Caco-2 (cell line): ENCODE data around the gene WBP4. TPM values are rescaled to one million over a fixed set of nuclear protein-coding genes. Genes with fewer than 3 reads are reported as not detected.
"Not testable (repeated sequence)": the region's sequence is repeated elsewhere in the genome, so short reads cannot be mapped to it uniquely, and the experiment has no call there.

Source experiments
- BruUV-seq: library from RNA; stranded (reverse); fragments of 400-500 nt; replicated peaks from 2 replicates; lab custom pipeline; 2021; lab: Mats Ljungman, UMichigan
- CTCF ChIA-PET: fragments of 300-600 bp; sonication (Branson Sonifier 250); formaldehyde crosslinking; loops from one replicate; lab custom pipeline; 2022; ENCODE audit warnings: antibody characterized with exemption; lab: Charles Lee
- POLR2A ChIA-PET: fragments of 300-600 bp; sonication (Branson Sonifier 250); formaldehyde crosslinking; loops from one replicate; lab custom pipeline; 2022; ENCODE audit warnings: antibody characterized with exemption; lab: Charles Lee
- DNase-seq, 2 experiments: peaks; one replicate each; pipeline versions ENCODE4 v3.0.0 to v3.0.0-alpha.2; 2020 to 2022
- H3K27me3 ChIP-seq: replicated peaks from 2 replicates; pipeline ENCODE4 v1.6.0; 2011; ENCODE audit warnings: low read length; ENCODE audit not compliant: control insufficient read depth, insufficient read depth
- H3K36me3 ChIP-seq: 2 replicates; pipeline ENCODE4 v1.5.1; 2011; ENCODE audit warnings: low read length; ENCODE audit not compliant: control insufficient read depth, insufficient read depth
- H3K4me1 ChIP-seq: fragments of 250-450 bp; sonication (Bioruptor Pico); 2 replicates; pipeline ENCODE4 v1.5.1; 2020; ENCODE audit warnings: mild to moderate bottlenecking
- H3K4me3 ChIP-seq: 2 replicates; pipeline ENCODE4 v1.5.1; 2011; ENCODE audit warnings: low read depth, mild to moderate bottlenecking, control low read depth, low read length
- H3K9me3 ChIP-seq: fragments of 250-450 bp; sonication (Bioruptor Pico); 2 replicates; pipeline ENCODE4 v1.5.1; 2020; ENCODE audit warnings: mild to moderate bottlenecking, moderate library complexity
- H3K27ac Mint-ChIP-seq: one replicate; pipeline ENCODE4 v1.8.0; 2022; ENCODE audit warnings: mixed read lengths; ENCODE audit not compliant: unreplicated experiment
- H3K27me3 Mint-ChIP-seq: one replicate; pipeline ENCODE4 v1.8.0; 2022; ENCODE audit warnings: mixed read lengths; ENCODE audit not compliant: insufficient read depth, unreplicated experiment
- H3K36me3 Mint-ChIP-seq: one replicate; pipeline ENCODE4 v1.8.0; 2022; ENCODE audit warnings: mild to moderate bottlenecking, mixed read lengths; ENCODE audit not compliant: insufficient read depth, unreplicated experiment
- H3K4me1 Mint-ChIP-seq: one replicate; pipeline ENCODE4 v1.8.0; 2022; ENCODE audit warnings: low read depth, mixed read lengths; ENCODE audit not compliant: unreplicated experiment
- H3K4me3 Mint-ChIP-seq: one replicate; pipeline ENCODE4 v1.8.0; 2022; ENCODE audit warnings: mild to moderate bottlenecking, moderate library complexity, mixed read lengths; ENCODE audit not compliant: unreplicated experiment
- H3K9me3 Mint-ChIP-seq: one replicate; pipeline ENCODE4 v1.8.0; 2022; ENCODE audit warnings: mixed read lengths; ENCODE audit not compliant: unreplicated experiment
- CTCF ChIP-seq, 2 experiments: fragments of 200-600 bp in 1 of 2; IDR thresholded peaks; 1 replicate in 1 of 2; 2 replicates in 1 of 2; pipeline versions ENCODE4 v1.5.1 to v1.8.0; 2011 to 2022; ENCODE audit warnings: antibody characterized with exemption in 1 of 2, control low read depth in 1 of 2, inconsistent platforms in 1 of 2, low read depth in 1 of 2, low read length in 1 of 2, mild to moderate bottlenecking in 1 of 2, moderate library complexity in 1 of 2; ENCODE audit not compliant: insufficient read depth in 1 of 2, severe bottlenecking in 1 of 2, unreplicated experiment in 1 of 2
- intact Hi-C: fragments of 100-400 bp; cut with micrococcal nuclease; formaldehyde crosslinking; loops from one replicate; pipeline ENCODE4 v1.10.0; 2022; ENCODE audit not compliant: unreplicated experiment
- total RNA-seq: library from RNA; stranded (reverse); gene quantifications from 2 replicates; pipeline ENCODE4 v1.2.3, GENCODE V29; 2022

The WBP4 gene
- total RNA-seq, 1 experiment from 2014 or later, result 13.6 TPM

DNA sequence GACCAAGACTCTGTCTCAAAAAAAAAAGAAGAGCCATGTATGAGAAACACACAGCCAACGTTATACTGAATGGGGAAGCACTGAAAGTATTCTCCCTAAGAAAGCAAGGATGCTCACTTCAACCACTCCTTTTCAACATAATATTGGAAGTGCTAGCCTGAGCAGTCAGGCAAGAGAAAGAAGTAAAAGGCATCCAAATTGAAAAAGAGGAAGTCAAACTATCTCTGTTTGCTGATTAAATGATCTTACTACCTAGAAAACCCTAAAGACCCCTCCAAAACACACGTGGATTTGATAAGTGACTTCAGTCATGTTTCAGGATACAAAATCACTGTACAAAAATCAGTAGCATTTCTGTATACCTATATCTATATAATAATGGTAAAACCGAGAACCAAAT, 16.2 kb downstream of the WBP4 start:
- Histone ChIP-seq H3K4me1 (no peaks in the 10 kb centered on the region), H3K9me3 (no peaks in the 10 kb centered on the region), H3K36me3 (peaks cover 1% of the 10 kb centered on the region; the same call in 1 of the 2 replicates), H3K4me3 (no peak overlapping the region), H3K27me3 (no peaks in the 10 kb centered on the region)
- intact Hi-C loops, result loop anchor here (10.0 kb wide), 1 partner anchor 307 kb away; no protein-coding TSS in a partner anchor
- Mint-ChIP-seq H3K4me3 (no peak overlapping the region), H3K36me3 (peaks cover 67% of the 10 kb centered on the region), H3K27ac (no peak overlapping the region), H3K9me3 (no peaks in the 10 kb centered on the region), H3K27me3 (no peaks in the 10 kb centered on the region), H3K4me1 (no peaks in the 10 kb centered on the region)
- ChIA-PET CTCF (no interaction called here), POLR2A (no interaction called here)
- TF ChIP-seq CTCF (IDR thresholded peaks at IDR 0.05; ENCODE audit: insufficient read depth in 1 of 2, low read depth in 1 of 2, low read length in 1 of 2, severe bottlenecking in 1 of 2, unreplicated experiment in 1 of 2), result no peak
- DNase-seq, result no peak
- no TSS peak for BruUV-seq

DNA sequence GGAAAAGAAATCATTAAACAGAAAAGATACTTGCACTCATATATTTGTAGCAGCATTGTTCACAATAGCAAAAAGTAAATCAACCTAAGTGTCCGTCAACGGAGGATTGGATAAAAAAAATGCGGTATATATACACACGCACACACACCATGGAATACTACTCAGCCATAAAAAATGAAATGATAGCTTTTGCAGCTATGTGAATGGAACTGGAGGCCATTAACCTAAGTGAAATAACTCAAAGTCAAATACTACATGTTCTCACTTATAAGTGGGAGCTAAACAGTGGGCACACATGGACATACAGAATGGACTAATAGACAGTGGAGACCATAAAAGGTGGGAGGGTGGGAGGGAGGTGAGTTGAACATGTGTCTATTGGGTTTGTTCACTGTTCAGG, 18.4 kb downstream of the WBP4 start:
- Histone ChIP-seq H3K4me1 (no peaks in the 10 kb centered on the region), H3K9me3 (no peaks in the 10 kb centered on the region), H3K4me3 (no peak overlapping the region), H3K27me3 (no peaks in the 10 kb centered on the region), H3K36me3 (peaks cover 1% of the 10 kb centered on the region; the same call in 1 of the 2 replicates)
- H3K27me3 Mint-ChIP-seq, result no peaks in the 10 kb centered on the region
- no peak for TF ChIP-seq CTCF (IDR thresholded peaks at IDR 0.05; ENCODE audit: insufficient read depth in 1 of 2, low read depth in 1 of 2, low read length in 1 of 2, severe bottlenecking in 1 of 2, unreplicated experiment in 1 of 2)
- no peak overlapping the region for H3K4me3 Mint-ChIP-seq
- ChIA-PET CTCF (no interaction called here), POLR2A (no interaction called here)
- BruUV-seq, result no TSS peak
- H3K27ac Mint-ChIP-seq, result no peak overlapping the region
- H3K4me1 Mint-ChIP-seq, result no peaks in the 10 kb centered on the region
- intact Hi-C loops, result loop anchor here (10.0 kb wide), 1 partner anchor 305 kb away; no protein-coding TSS in a partner anchor
- H3K9me3 Mint-ChIP-seq, result no peaks in the 10 kb centered on the region
- peaks cover 65% of the 10 kb centered on the region for H3K36me3 Mint-ChIP-seq
- no peak for DNase-seq

DNA sequence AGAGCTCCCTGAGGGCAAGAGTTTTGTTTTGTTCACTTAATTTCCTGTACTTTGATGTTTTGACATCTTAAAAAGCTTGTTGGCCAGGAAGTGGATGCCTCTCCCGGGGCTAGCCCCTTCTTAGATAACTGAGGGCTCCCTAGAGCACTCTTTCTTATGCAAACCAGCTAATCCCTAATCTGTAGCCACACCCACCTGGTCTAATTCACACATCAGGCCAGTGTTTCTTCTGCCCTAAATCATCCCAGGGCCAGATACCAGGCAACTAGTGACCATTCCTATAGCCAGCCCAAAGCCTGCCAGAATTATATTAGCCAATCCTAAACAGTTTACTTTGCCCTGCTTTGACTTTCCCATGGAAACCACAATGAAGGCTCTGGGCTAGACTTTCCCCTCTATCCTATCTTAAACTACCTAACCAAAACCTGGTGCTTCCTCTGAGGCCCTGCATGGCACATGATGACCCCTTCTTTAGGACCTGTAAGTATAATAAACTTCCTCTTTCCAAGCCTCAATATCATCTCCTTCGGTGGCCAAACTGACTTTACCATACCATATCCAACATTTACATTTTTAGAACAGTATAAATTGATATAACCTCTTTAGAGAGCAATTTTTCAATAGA, 24.8 kb downstream of the WBP4 start:
- POLR2A ChIA-PET, result no interaction called here
- no TSS peak for BruUV-seq

DNA sequence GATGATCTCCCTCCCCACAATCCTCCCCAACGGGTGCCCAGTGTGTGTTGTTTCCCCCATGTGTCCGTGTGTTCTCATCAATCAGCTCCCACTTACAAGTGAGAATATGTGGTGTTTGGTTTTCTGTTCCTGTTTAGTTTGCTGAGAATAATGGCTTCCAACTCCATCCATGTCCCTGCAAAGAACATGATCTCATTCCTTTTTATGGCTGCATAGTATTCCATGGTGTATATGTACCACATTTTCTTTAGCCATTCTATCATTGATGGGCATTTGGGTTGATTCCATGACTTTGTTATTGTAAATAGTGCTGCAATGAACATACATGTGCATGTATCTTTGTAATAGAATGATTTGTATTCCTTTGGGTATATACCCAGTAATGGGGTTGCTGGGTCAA, 34.4 kb downstream of the WBP4 start:
- intact Hi-C loops, H3K27ac Mint-ChIP-seq, DNase-seq, H3K4me1 Mint-ChIP-seq, H3K27me3 Mint-ChIP-seq, POLR2A ChIA-PET, CTCF ChIA-PET, H3K9me3 Mint-ChIP-seq, H3K4me3 ChIP-seq, H3K4me1 ChIP-seq, H3K9me3 ChIP-seq, H3K36me3 Mint-ChIP-seq, H3K4me3 Mint-ChIP-seq, H3K27me3 ChIP-seq, BruUV-seq, H3K36me3 ChIP-seq: not testable (repeated sequence)

More for the DNA sequence above, 24.8 kb downstream of the WBP4 start:
- TF ChIP-seq CTCF (IDR thresholded peaks at IDR 0.05; ENCODE audit: insufficient read depth in 1 of 2, low read depth in 1 of 2, low read length in 1 of 2, severe bottlenecking in 1 of 2, unreplicated experiment in 1 of 2), result no peak
- intact Hi-C loops, result no loop called here
- no peaks in the 10 kb centered on the region for H3K4me1 ChIP-seq
- H3K27ac Mint-ChIP-seq, result no peak overlapping the region
- no peak overlapping the region for H3K4me3 ChIP-seq
- no peaks in the 10 kb centered on the region for H3K36me3 ChIP-seq
- no peaks in the 10 kb centered on the region for H3K9me3 ChIP-seq
- H3K4me1 Mint-ChIP-seq, result no peaks in the 10 kb centered on the region
- no peaks in the 10 kb centered on the region for H3K9me3 Mint-ChIP-seq
- CTCF ChIA-PET, result no interaction called here
- DNase-seq, result no peak
- H3K27me3 Mint-ChIP-seq, result no peaks in the 10 kb centered on the region
- peaks cover 13% of the 10 kb centered on the region for H3K36me3 Mint-ChIP-seq
- H3K27me3 ChIP-seq, result no peaks in the 10 kb centered on the region
- H3K4me3 Mint-ChIP-seq, result no peak overlapping the region
